Right lobe of liver (tissue), 4 donors: ENCODE results near the gene MPDU1.

Experiments
- POLR2A ChIP-seq: fragments of 450-650 bp; IDR thresholded peaks from one replicate; pipeline ENCODE4 v1.6.1; 2017; ENCODE audit warnings: antibody characterized with exemption, mild to moderate bottlenecking
- TF ChIP-seq, protein P1 (sequence below), 4 donors: fragments of 200-600 bp in 3 of 4; fragments of 450-650 bp in 1 of 4; IDR thresholded peaks; one replicate each; pipeline versions ENCODE4 v1.5.1 to v1.8.0; 2016 to 2022; ENCODE audit warnings: antibody characterized with exemption in 4 of 4, mild to moderate bottlenecking in 2 of 4
- donor health status: DM: no; HTN: no; CAD: no.
- donor health status: DM: no; HTN: no; CAD: no.
- donor health status: DM: no; HTN: yes; CAD: no.

- no peak for TF ChIP-seq POLR2A
- TF ChIP-seq, protein P1, sequence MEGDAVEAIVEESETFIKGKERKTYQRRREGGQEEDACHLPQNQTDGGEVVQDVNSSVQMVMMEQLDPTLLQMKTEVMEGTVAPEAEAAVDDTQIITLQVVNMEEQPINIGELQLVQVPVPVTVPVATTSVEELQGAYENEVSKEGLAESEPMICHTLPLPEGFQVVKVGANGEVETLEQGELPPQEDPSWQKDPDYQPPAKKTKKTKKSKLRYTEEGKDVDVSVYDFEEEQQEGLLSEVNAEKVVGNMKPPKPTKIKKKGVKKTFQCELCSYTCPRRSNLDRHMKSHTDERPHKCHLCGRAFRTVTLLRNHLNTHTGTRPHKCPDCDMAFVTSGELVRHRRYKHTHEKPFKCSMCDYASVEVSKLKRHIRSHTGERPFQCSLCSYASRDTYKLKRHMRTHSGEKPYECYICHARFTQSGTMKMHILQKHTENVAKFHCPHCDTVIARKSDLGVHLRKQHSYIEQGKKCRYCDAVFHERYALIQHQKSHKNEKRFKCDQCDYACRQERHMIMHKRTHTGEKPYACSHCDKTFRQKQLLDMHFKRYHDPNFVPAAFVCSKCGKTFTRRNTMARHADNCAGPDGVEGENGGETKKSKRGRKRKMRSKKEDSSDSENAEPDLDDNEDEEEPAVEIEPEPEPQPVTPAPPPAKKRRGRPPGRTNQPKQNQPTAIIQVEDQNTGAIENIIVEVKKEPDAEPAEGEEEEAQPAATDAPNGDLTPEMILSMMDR (IDR thresholded peaks at IDR 0.05): no peak
Measured at GRCh38 chr17:7588553-7589203, 5.0 kb downstream of the MPDU1 start.
